COR-L47 (cell line): ENCODE data around the gene CD300H.

Experiments used
- DNase-seq: peaks from one replicate; lab custom pipeline; 2025; lab: John Stamatoyannopoulos, UW

Gene CD300H

GRCh38 chr17:74567397-74567796 lies at the start of gene CD300H:
Gene CD300H (minus strand): TSS chr17:74567509.
- DNase-seq: no peak

GRCh38 chr17:74616696-74617095 lies 49.4 kb upstream of the CD300H start:
- no peak for DNase-seq

- no peak for DNase-seq
Measured at GRCh38 chr17:74612046-74612445, 44.7 kb upstream of the CD300H start.

DNA sequence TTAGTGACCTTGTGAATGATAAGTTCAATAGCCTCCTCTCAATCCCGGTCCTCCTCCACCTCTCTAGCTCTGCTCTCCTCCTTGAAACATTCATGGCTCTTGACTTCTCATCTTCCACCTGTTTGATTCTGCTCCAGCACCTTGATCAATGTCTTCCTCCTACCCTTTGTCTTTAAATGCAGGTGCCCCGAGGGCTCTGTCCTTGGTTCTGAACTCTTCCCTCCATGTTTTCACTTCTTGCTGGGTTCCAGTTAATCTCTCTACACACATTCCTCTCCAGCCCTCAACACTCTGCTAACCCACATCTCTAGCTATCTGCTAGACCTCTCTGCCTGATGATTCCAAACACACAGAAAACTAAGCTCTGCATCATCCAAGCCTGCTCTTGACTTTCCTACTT lies 42.8 kb upstream of the CD300H start:
- DNase-seq: no peak

DNA sequence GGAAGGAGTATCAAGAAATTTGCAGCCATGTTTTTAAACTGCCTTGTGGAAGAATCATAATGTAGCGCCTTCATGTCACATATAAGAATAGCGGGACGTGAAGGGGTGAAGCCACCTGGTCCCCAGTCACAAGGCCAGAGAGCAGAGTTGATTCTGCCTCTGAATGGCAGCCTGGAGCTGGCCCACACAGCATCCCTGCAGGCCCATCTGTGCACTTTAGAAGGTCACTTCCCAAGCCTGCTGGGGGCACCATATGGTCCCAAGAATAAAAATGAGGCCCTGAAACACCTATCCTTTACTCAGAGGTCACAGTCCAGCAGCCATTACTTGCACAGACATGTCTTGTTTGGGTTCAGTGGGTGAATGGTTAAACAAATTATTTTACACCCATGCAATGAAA lies 41.2 kb upstream of the CD300H start:
- DNase-seq: no peak

DNA sequence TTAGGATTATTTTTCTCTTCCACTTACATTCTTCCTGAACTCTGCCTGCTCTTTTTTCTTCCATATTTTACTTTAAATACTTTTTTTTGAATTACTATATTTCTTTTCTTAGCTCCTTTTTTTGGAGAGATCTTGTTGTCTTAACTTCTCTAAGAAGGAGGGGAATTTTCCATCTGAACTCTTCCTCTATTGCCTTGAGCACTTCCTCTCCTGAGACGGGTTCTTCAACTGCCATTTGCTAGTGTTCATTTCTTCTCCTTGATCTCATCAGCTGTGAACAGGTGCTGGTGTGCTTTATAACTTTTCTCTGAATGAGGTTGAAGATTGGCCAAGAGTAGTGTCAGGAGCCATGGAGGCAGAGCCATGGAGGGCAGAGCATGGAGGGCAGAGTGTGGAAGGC lies 39.9 kb upstream of the CD300H start:
- no peak for DNase-seq

DNA sequence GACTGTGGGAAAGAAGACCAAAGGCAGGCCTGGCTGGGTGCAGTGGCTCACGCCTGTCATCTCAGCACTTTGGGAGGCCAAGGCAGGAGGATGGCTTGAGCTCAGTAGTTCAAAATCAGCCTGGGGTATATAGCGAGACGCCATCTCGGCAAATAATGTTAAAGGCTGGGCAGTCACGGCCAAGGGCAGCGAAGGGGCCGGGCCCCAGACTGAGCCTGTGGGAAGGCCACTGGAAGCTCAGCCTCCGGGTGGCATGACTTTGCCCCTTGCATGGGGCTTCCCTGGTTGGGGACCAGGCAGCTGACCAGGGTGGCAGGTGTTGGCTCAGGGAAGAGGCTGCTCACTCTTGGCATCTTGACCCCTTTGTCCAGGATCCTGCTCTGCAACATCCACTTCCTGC lies 38.7 kb upstream of the CD300H start:
- no peak for DNase-seq

DNA sequence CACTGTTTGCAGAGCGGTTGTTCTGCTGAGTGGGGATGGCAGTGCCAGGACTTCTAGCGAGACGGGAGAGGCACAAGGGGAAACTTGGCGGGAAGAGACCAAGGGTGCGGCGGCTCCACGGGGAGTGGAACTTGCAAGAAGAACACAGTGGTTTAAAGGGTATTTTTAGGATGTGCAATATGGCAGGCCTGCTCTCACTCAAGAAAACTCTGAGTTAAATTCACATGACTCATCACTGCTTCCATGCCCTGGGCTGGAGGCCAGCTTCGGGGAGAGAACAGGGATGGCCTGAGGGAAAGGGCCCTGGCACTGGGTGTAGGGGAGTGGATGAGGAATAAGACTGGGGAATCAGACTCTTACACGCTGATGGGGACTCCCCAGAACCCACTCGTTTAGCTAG lies 38.1 kb upstream of the CD300H start:
- DNase-seq: no peak

GRCh38 chr17:74604761-74605160 lies 37.5 kb upstream of the CD300H start:
- DNase-seq: no peak

- no peak for DNase-seq
Measured at GRCh38 chr17:74604200-74604599, 36.9 kb upstream of the CD300H start.

DNA sequence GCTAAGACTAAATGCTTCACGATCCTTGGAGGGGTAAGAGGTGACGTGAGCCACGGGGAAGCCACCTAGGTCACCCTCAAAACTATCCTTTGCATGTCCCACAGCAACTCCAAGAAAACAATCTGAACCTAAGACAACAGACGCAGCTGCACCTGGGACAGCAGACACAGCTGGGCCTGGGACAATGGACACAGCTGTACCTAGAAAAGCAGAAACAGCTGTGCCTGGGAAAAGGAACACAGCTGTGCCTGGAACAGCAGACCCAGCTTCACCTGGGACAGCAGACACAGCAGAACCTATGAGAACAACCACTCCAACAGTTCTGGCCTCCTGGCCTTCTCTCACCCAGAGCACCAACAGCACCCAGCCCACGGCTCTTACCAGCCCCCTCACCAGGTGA lies 36.4 kb upstream of the CD300H start:
- DNase-seq: no peak

- no peak for DNase-seq
Measured at GRCh38 chr17:74603037-74603635, 35.8 kb upstream of the CD300H start.

DNA sequence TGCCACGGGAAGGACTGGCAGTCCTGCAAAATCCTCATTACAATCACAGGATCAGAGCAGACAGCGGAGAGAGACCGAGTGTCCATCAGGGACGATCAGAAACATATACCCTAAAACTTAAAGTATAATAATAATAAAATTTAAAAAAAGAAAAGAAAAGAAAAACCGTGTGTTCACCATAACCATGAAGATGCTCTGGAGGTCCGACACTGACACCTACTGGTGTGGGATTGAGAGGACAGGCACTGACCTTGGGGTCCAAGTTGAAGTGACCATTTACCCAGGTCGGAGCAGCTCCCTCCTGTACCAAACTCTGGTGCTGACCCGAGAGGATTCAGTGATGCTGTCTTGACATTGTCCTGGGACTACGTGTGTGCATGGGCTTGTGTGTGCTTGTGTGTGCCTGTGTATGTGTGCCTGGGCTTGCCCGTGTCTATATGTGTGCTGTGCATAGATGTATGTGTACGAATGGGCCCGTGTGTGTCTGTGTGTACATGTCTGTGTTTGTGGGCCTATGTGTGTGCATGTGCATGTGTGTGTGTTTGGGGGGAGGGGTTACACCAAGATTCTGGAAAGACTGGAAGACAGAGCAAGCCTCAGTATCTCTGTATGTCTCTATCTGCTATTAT lies 34.7 kb upstream of the CD300H start:
- DNase-seq: no peak

- no peak for DNase-seq
Measured at GRCh38 chr17:74599448-74599939, 32.2 kb upstream of the CD300H start.

GRCh38 chr17:74599023-74599399 lies 31.7 kb upstream of the CD300H start:
- no peak for DNase-seq

GRCh38 chr17:74598346-74599022 lies 31.2 kb upstream of the CD300H start:
- DNase-seq: no peak

DNA sequence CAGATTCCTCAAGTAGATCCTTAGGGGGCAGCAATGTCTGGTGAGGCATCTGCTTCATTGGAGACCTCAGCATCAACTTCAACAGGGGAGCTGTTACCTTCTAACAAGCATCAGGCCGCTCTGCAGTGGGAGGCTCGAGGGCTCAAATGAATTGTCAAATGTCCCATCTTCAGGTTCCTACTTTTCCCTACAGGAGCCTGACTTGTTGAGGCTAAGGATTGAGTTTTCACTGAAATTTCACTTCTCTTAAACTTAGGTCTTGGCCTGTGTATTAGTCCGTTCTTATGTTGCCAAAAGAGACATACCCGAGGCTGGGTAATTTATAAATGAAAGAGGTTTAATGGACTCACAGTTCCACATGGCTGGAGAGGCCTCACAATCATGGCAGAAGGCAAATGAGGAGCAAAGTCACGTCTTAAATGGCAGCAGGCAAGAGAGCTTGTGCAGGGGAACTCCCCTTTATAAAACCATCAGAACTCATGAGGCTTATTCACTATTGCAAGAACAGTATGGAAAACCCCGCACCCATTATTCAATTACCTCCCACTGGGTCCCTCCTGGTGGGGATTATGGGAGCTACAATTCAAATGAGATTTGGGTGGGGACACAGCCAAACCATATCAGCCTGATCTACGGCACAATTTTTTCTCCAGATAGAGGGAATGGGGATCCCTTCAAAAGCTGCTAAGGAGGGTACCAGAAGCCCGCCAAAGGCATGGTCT lies 29.9 kb upstream of the CD300H start:
- no peak for DNase-seq

DNA sequence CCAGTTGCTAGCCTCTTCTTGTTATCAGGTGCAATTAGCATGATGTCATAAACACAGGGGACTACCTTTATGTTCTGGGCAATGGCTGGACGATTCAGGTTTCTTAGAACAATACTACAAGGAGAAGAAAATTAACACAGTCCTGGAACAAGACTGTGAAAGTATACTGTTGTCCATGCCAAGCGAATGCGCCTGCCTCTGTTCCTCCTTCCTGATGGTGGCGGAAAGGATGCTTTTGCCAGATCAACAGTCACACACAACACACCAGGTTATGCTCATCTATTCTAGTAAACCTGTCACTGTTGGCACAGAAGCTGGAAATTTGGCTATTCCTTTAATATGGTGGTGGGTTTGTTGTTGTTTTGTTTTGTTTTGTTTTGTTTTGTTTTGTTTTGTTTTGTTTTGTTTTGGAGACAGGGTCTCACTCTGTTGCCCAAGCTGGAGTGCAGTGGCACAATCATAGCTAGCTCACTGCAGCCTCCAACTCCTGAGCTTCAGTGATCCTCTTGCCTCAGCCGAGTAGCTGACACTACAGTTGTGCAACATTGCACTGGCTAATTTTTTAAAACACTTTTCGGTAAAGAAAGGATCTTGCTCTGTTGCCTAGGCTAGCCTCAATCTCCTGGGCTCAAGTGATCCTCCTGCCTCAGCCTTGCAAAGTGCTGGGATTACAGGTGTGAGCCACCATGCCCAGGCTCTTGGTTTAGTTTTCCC lies 27.9 kb upstream of the CD300H start:
- no peak for DNase-seq

- no peak for DNase-seq
Measured at GRCh38 chr17:74592087-74592990, 25.0 kb upstream of the CD300H start, which contains the start of gene CD300LD. Gene CD300LD (minus strand): TSS chr17:74592283. CDS start chr17:74592202, 81 bp downstream.

DNA sequence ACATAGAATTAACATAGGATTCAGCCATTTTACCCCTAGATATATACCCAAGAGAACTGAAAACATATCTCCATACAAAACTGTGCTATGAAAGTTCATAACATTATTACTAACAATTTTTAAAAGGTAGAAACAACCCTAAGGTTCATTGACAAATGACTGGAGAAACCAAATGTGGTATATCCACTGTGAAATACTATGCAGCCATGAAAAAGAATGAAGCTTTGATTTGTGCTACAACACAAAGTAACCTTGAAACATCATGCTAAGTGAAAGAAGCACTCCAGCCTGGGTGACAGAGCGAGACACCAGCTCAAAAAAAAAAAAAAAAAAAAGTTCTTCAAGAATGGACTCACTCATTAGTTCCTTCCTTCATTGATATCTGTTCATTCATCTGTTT lies 24.2 kb upstream of the CD300H start:
- no peak for DNase-seq

DNA sequence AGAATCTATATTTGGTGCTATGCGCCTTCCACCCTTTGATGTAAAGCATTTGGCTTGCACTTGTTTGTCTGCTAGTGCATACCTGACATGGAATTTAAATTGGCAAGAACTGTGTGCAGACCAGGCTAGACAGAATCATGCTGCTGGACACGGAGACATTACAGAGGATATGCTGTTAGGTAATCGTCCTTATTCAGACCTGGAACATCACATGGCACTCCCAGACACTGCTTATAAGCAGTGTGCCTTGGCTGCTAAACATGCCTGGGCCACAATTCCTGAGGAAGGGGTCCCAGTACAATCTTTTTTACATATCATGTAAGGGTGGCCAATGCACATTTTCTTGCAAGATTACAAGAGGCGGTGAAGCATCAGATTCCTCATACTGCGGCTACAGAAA lies 18.4 kb upstream of the CD300H start:
- DNase-seq: no peak
